ENCODE data around the gene IQCM.

The IQCM gene

GRCh38 chr4:149784018-149784417 lies 31.6 kb downstream of the IQCM start:
- Histone ChIP-seq H3K4me1 (no peaks in the 10 kb centered on the region), H3K4me2 (no peak overlapping the region), H3K27ac (no peak overlapping the region), H3K4me3 (no peak overlapping the region), H3K9me3 (no peaks in the 10 kb centered on the region), H3K36me3 (no peaks in the 10 kb centered on the region), H3K9ac (no peak overlapping the region), H4K20me1 (no peaks in the 10 kb centered on the region), H3K27me3 (no peaks in the 10 kb centered on the region)
- TF ChIP-seq Cebpa-rat (IDR thresholded peaks at IDR 0.05): no peak

DNA sequence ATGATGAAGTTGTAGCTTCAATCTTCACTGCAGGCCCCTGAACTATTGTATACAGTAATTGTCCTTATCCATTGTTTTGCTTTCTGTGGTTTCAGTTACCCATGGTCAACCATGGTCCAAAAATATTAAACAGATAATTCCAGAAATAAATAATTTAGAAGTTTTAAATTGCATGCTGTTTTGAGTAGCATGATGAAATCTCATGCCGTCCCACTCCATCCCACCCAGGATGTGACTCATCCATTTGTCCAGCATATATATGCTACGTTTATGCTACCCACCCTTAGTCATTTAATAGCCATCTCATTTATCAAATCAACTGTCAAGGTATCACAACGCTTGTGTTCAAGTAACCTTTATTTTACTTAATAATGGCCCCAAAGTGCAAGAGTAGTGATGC lies 34.5 kb downstream of the IQCM start:
- no peak overlapping the region for H3K4me3 ChIP-seq
- no peak overlapping the region for H3K27ac ChIP-seq
- no peaks in the 10 kb centered on the region for H3K36me3 ChIP-seq
- H3K9me3 ChIP-seq: no peaks in the 10 kb centered on the region
- H4K20me1 ChIP-seq: no peaks in the 10 kb centered on the region
- no peak for TF ChIP-seq Cebpa-rat (IDR thresholded peaks at IDR 0.05)
- no peaks in the 10 kb centered on the region for H3K4me1 ChIP-seq
- no peaks in the 10 kb centered on the region for H3K27me3 ChIP-seq
- H3K9ac ChIP-seq: no peak overlapping the region
- H3K4me2 ChIP-seq: no peak overlapping the region

GRCh38 chr4:149768477-149768876 lies 47.2 kb downstream of the IQCM start:
- Histone ChIP-seq H3K27ac (no peak overlapping the region), H4K20me1 (no peaks in the 10 kb centered on the region), H3K36me3 (no peaks in the 10 kb centered on the region), H3K9me3 (no peaks in the 10 kb centered on the region), H3K4me1 (no peaks in the 10 kb centered on the region), H3K9ac (no peak overlapping the region), H3K4me2 (no peak overlapping the region), H3K27me3 (no peaks in the 10 kb centered on the region), H3K4me3 (no peak overlapping the region)
- TF ChIP-seq Cebpa-rat (IDR thresholded peaks at IDR 0.05): no peak

GRCh38 chr4:149766135-149766534 lies 49.5 kb downstream of the IQCM start:
- Histone ChIP-seq H3K4me1 (no peaks in the 10 kb centered on the region), H3K27me3 (no peaks in the 10 kb centered on the region), H3K9ac (no peak overlapping the region), H3K4me2 (no peak overlapping the region), H3K9me3 (no peaks in the 10 kb centered on the region), H3K36me3 (no peaks in the 10 kb centered on the region), H4K20me1 (no peaks in the 10 kb centered on the region), H3K4me3 (no peak overlapping the region), H3K27ac (no peak overlapping the region)
- no peak for TF ChIP-seq Cebpa-rat (IDR thresholded peaks at IDR 0.05)

GRCh38 chr4:149765630-149766029 lies 50.0 kb downstream of the IQCM start:
- Histone ChIP-seq H3K27me3 (no peaks in the 10 kb centered on the region), H3K9me3 (no peaks in the 10 kb centered on the region), H3K9ac (no peak overlapping the region), H4K20me1 (no peaks in the 10 kb centered on the region), H3K4me3 (no peak overlapping the region), H3K27ac (no peak overlapping the region), H3K4me1 (no peaks in the 10 kb centered on the region), H3K4me2 (no peak overlapping the region), H3K36me3 (no peaks in the 10 kb centered on the region)
- TF ChIP-seq Cebpa-rat (IDR thresholded peaks at IDR 0.05): no peak

DNA sequence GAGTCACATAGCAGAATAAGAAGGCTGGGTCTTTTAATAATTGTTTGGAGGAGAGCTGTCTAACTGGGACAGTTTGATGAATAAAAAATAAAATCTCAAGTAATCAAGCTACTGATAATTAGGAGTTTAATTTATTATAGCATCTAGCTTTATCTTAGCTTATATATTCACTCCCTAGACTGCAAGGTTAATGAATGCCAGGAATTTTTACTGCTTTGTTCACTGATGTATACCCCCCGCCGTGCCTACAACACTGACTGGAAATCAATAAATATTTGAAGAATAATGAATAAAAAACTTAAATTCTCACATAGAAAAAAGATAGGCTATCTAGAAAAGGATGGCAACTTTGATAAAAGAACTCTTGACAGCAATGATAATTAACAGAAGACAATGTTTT lies 59.7 kb downstream of the IQCM start:
- Histone ChIP-seq H3K4me2 (no peak overlapping the region), H3K9ac (no peak overlapping the region), H3K4me3 (no peak overlapping the region), H3K27ac (no peak overlapping the region), H3K9me3 (no peaks in the 10 kb centered on the region), H3K36me3 (no peaks in the 10 kb centered on the region), H3K4me1 (no peaks in the 10 kb centered on the region), H4K20me1 (no peaks in the 10 kb centered on the region), H3K27me3 (no peaks in the 10 kb centered on the region)
- TF ChIP-seq Cebpa-rat (IDR thresholded peaks at IDR 0.05): no peak

DNA sequence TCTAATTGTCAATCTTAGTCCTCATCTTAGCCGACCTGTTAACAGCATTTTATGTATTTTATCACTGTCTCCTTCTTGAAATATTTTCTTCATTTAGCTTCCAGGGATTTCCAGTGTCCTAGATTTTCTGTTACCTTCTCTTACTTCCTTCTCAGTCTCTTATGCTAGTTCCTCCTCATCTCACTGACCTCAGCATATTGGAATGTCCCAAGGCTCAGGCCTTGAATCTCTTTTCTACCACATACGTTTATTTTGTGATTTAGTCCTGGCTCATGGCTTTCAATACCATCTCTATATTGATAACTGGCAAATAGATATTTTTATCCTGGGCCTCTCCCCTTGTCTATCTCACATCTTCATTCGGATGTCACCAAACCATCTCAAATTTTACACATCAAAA lies 61.1 kb downstream of the IQCM start:
- Histone ChIP-seq H3K36me3 (no peaks in the 10 kb centered on the region), H3K9ac (no peak overlapping the region), H3K4me1 (no peaks in the 10 kb centered on the region), H3K9me3 (no peaks in the 10 kb centered on the region), H3K27me3 (no peaks in the 10 kb centered on the region), H3K27ac (no peak overlapping the region), H3K4me2 (no peak overlapping the region), H4K20me1 (no peaks in the 10 kb centered on the region), H3K4me3 (no peak overlapping the region)
- TF ChIP-seq Cebpa-rat (IDR thresholded peaks at IDR 0.05): no peak

- Histone ChIP-seq H3K9me3 (no peaks in the 10 kb centered on the region), H4K20me1 (no peaks in the 10 kb centered on the region), H3K36me3 (no peaks in the 10 kb centered on the region), H3K4me2 (no peak overlapping the region), H3K9ac (no peak overlapping the region), H3K4me1 (no peaks in the 10 kb centered on the region), H3K27ac (no peak overlapping the region), H3K27me3 (no peaks in the 10 kb centered on the region), H3K4me3 (no peak overlapping the region)
- no peak for TF ChIP-seq Cebpa-rat (IDR thresholded peaks at IDR 0.05)
Measured at GRCh38 chr4:149752729-149753128, 62.9 kb downstream of the IQCM start.

GRCh38 chr4:149751174-149751573 lies 64.5 kb downstream of the IQCM start:
- H3K27ac ChIP-seq: no peak overlapping the region
- no peak overlapping the region for H3K9ac ChIP-seq
- no peak overlapping the region for H3K4me3 ChIP-seq
- H3K36me3 ChIP-seq: no peaks in the 10 kb centered on the region
- no peak overlapping the region for H3K4me2 ChIP-seq
- no peak for TF ChIP-seq Cebpa-rat (IDR thresholded peaks at IDR 0.05)
- H3K4me1 ChIP-seq: no peaks in the 10 kb centered on the region
- H3K27me3 ChIP-seq: no peaks in the 10 kb centered on the region
- H4K20me1 ChIP-seq: no peaks in the 10 kb centered on the region
- no peaks in the 10 kb centered on the region for H3K9me3 ChIP-seq

DNA sequence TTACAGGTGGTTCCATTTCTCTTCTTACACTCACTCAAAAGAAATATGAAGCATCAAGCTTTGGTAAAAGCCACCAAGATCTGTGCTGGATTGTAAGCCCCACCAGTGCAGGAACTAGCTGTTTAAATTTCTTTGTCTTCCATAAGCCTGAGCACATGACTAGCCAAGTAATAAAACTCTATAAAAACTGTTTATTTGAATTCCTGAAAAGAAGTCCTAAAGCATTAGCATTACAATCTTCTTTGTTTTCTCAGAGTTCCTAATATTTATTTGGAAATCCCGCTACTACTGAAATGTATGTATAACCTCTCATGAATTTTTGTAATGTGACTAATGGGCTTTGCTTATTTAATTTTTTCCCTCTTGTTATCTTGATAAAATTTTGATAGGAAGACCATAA lies 65.9 kb downstream of the IQCM start:
- no peak for TF ChIP-seq Cebpa-rat (IDR thresholded peaks at IDR 0.05)
- H3K27me3 ChIP-seq: no peaks in the 10 kb centered on the region
- H3K27ac ChIP-seq: no peak overlapping the region
- H3K4me2 ChIP-seq: no peak overlapping the region
- no peak overlapping the region for H3K4me3 ChIP-seq
- no peaks in the 10 kb centered on the region for H4K20me1 ChIP-seq
- no peaks in the 10 kb centered on the region for H3K9me3 ChIP-seq
- no peaks in the 10 kb centered on the region for H3K36me3 ChIP-seq
- no peak overlapping the region for H3K9ac ChIP-seq
- H3K4me1 ChIP-seq: no peaks in the 10 kb centered on the region

- Histone ChIP-seq H3K4me1 (no peaks in the 10 kb centered on the region), H3K9me3 (no peaks in the 10 kb centered on the region), H3K4me3 (no peak overlapping the region), H3K27ac (no peak overlapping the region), H3K36me3 (no peaks in the 10 kb centered on the region), H4K20me1 (no peaks in the 10 kb centered on the region), H3K4me2 (no peak overlapping the region), H3K27me3 (no peaks in the 10 kb centered on the region), H3K9ac (no peak overlapping the region)
- no peak for TF ChIP-seq Cebpa-rat (IDR thresholded peaks at IDR 0.05)
Measured at GRCh38 chr4:149747646-149748045, 68.0 kb downstream of the IQCM start.
